NCI-H748 (cell line): ENCODE measurements around the gene ZYG11B.
A peak's percentile ranks its signal among the peaks of the same experiment; 100 is the strongest.
"Not testable (repeated sequence)": the region's sequence is repeated elsewhere in the genome, so short reads cannot be mapped to it uniquely, and the experiment has no call there.

Experiments used
- DNase-seq: peaks from one replicate; lab custom pipeline; 2025; ENCODE audit not compliant: unreplicated experiment; lab: John Stamatoyannopoulos, UW

The ZYG11B gene

GRCh38 chr1:52842643-52843310 is 116.5 kb downstream of the ZYG11B start, which contains the start of gene ZYG11A:
ZYG11A (plus strand) TSS chr1:52842760; CDS start chr1:52842884, 124 bp downstream.
- peak; percentile 92 for DNase-seq

DNA sequence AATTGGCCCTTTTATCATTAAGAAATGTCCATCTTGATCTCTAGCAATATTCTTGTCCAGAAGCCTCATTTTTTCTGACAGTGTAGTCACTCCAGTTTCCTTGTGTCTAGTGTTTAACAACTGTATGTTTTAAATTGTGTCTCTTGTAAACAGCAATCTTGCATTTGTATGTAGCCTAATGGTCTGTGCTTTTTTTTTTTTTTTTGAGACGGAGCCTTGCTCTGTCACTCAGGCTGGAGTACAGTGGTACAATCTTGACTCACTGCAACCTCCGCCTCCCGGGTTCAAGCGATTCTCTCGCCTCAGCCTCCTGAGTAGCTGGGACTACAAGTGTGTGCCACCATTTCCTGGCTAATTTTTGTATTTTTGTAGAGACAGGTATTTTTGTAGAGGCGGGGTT is 118.9 kb downstream of the ZYG11B start:
- not testable (repeated sequence) for DNase-seq

GRCh38 chr1:52848423-52848822 is 122.2 kb downstream of the ZYG11B start:
- DNase-seq = no peak

DNA sequence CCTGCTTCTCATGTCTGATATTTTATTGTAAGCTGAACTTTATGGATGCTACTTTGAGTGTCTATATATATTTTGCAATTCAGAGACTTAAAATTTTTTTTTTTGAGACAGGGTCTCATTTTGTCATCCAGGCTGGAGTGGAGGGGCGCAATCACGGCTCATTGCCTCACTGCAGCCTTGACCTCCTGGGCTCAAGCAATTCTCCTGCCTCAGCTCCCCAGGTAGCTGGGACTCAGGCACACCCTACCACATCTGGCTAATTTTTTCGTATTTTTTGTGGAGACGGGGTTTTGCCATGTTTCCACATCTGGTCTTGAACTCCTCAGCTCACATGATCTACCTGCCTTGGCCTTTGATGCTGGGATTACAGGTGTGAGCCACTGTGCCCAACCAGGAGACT is 124.7 kb downstream of the ZYG11B start:
- no peak for DNase-seq

- no peak for DNase-seq
Observed at GRCh38 chr1:52852854-52853253, 126.6 kb downstream of the ZYG11B start.

DNA sequence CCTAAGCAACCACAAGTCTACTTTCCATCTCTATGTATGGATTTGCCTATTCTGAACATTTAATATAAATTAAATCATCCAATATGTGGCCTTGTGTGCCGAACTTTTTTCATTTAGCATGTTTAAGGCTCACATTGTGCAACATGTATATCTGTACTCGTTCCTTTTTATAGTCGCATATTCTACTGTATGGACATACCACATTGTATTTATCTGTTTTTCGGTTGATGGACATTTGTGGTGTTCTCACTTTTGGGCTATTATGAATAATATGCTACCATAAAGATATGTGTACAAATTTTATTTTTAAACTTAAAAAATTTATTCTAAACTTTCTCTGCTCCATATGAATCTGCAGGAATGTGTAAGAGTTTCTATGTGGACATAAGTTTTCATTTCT is 129.3 kb downstream of the ZYG11B start:
- no peak for DNase-seq

DNA sequence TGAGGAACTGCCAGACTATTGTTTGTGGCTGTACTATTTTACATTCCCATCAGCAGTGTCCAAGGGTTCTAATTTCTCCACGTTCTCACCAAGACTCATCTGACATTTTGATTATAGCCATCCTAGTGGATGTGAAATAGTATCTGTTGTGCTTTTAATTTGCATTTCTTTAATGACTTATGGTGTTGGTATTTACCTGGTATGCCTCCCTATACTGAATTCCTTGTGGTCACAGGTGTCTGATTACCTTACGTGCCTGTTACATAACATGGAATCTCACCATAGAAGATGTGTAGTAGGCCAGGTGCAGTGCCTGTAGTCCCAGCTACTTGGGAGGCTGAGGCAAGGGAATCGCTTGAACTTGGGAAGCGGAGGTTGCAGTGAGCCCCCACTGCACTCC is 129.8 kb downstream of the ZYG11B start:
- no peak for DNase-seq

GRCh38 chr1:52857443-52857842 is 131.2 kb downstream of the ZYG11B start:
- no peak for DNase-seq

DNA sequence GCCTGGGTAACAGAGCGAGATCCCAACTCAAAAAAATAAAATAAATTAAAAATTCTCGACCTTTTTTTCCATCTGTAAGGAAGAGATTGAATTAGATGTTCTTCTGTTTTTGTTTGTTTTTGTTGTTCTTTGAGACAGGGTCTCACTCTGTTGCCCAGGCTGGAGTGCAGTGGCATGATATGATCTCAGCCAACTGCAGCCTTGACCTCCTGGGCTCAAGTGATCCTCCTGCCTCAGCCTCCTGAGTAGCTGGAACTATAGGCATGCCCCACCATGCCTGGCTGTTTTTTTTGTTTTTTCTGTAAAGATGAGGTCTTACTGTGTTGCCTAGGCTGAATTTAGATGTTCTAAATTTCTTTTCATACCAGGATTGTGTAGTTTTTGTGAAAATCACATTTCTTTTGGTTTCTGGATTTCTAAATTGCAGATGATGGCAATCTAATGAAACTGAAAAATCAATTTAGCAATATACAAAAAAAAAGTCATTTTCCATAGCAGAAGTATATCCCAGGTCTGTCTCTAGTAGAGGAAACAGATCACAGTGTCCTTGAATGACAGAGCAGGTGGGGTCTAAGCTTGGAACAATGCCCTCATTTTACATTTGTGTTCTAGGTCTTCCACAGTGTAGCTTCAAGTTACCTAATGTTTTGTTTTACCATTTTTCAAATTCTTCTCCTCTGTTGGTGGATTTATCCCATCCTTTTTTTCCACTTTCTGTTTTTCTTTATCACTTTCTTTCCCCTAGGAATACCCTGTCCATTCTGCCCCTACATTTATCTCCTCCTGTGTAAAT is 136.6 kb downstream of the ZYG11B start:
- DNase-seq = no peak

DNA sequence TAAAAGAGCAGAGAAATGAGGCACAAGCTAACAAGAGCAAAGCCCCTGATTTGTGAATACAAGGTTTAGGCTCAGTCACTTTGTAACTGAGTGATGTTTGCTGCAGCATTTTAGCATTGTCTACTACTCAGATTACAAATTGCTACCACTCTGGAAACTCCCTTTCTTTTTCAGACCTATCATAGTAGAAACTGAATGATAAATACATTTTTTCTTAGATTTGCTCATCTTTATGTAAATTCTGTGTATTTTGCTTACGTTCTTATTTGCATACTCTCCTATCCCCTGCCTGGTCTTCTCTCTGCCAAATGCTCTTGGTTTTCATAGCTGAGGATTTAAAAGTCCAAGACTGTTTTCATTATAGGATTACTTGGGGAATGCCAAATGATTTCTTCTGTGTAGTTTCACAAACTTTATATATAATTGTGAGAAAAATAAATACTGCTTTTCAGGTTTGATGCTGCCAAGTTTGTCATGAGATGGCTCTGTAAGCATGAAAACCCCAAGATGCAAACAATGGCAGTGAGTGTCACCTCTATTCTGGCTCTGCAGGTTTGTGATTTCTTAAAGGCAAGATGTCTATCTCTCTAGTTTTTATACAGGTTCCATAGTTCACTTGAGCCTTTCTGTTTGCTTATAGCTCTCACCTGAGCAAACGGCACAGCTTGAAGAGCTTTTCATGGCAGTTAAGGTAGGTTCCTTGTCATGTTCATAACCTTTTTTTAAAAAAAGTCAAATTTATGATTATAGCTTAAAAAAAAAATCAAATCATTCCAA is 141.0 kb downstream of the ZYG11B start:
- no peak for DNase-seq

DNA sequence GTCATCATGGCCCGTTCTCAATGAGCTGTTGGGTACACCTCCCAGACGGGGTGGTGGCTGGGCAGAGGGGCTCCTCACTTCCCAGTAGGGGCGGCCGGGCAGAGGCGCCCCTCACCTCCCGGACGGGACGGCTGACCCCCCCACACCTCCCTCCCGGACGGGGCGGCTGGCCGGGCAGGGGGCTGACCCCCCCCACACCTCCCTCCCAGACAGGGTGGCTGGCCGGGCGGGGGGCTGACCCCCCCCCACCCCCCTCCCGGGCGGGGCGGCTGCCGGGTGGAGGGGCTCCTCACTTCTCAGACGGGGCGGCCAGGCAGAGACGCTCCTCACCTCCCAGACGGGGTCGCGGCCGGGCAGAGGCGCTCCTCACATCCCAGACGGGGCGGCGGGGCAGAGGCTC is 143.5 kb downstream of the ZYG11B start:
- not testable (repeated sequence) for DNase-seq

DNA sequence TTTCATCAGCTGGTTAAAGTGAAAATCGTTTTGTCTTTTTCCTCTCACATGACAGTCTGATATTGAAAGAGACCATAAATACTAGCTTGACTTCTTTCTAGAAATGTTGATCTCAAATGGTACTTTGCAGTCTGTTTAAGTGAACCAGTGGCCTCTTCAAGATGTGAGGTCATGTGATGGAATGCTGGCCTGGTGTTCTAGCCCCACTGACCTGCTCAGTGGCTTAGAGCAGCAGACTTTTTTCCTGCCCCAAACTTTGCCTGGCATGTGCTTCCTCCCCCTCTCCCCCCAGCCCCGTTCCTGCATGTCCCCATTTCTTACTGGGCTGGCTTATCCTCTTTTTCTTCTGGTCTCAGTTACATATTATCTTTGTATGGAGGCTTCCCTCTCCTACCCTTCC is 150.6 kb downstream of the ZYG11B start:
- DNase-seq = no peak
